Fibroblast of the aortic adventitia (primary cell): ENCODE results near the gene BFSP2. TPM values are rescaled to one million over a fixed set of nuclear protein-coding genes. Genes with fewer than 3 reads are reported as not detected.

Experiments
- DNase-seq: peaks from one replicate; pipeline ENCODE4 v3.0.0-alpha.2; 2010; ENCODE audit warnings: low read depth
- H3K4me3 ChIP-seq: 2 replicates; pipeline ENCODE4 v1.5.1; 2011; ENCODE audit warnings: low read depth, mild to moderate bottlenecking, control low read depth, low read length, moderate library complexity
- CTCF ChIP-seq: IDR thresholded peaks from 2 replicates; pipeline ENCODE4 v1.5.1; 2011; ENCODE audit warnings: mild to moderate bottlenecking, low read length, control low read depth, inconsistent platforms; ENCODE audit not compliant: insufficient read depth
- total RNA-seq: library from RNA; depleted of rRNA; stranded (reverse); fragments of >200 nt; gene quantifications from 2 replicates; pipeline ENCODE4 v1.2.3, GENCODE V29; 2012; ENCODE audit warnings: low replicate concordance

Gene BFSP2
- total RNA-seq, 1 donor = not detected

DNA sequence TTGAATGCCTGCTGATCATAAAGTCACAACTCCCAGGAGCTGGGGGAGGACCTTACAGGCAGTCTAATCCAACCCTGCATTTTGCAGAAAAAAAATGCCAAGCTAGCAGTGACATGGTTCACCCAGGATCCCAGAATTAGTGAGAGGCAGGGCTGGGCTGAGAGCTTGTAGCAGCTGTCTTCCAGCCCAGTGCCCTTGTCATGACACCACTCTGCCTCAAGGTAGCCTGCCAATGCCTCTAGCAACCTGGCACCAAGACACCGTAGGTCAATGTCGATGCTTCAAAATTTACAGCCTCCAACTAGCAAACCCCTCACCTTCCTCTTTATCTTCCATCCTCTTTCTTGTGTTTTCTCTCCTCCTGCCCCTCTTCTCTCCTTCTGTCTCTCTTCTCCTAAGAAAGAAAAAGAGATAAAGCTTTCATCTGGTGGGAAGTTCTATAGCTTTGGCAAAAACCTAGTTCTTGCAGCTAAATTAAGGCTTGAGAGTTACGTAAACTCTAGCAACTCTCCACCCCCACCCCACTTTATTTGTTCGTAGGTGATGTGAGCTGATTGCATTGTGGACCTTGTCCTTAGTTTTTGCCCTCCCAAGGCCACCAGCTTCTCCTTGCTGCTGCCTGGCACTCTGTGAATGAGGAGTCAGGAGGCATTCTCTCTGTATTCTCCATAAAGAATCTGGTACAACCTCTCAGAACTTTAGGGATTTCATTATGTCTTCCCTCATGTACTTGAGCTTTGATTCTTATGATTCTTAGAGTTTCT is 18.3 kb upstream of the BFSP2 start:
- no peak for TF ChIP-seq CTCF
- H3K4me3 ChIP-seq = no peak overlapping the region
- DNase-seq = no peak

DNA sequence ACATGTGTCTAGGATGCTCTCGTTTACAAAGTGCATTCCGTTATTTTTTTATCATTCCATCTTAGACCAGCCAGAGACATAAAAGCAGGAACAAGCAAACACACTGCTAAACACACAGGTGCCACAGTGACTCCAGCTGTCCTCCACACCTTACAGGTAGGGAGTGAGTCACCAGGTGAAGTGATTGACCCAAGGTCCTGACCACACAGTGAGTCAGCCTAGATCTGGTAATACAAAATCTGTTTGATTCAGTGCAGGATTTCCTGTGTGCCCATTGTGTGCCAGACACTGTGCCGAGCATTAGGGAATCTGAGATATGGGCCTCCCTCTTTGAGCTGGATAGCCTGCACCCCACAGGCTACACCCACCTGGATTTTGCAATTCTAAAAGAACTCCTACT is 16.7 kb upstream of the BFSP2 start:
- TF ChIP-seq CTCF = no peak
- no peak for DNase-seq
- no peak overlapping the region for H3K4me3 ChIP-seq

DNA sequence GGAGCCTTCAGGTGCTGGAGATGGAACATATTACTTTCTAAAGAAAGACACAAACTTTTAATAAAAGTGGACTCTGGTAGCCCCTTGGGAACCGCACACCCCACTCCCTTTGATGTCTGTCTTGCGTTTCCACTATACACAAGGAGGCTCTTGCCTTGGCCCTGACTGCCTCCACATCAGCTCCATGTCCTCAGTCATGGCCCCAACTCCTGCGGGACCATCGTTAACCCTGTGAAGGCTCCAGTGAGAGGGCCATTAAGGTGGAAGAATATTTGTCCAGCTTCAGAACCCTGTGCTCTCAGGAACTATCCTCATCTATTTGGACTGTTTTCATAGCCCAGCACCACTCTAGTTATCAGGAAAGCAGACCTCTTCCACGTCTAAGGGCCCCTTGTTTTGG is 16.1 kb upstream of the BFSP2 start:
- no peak for TF ChIP-seq CTCF
- no peak overlapping the region for H3K4me3 ChIP-seq
- DNase-seq = no peak

DNA sequence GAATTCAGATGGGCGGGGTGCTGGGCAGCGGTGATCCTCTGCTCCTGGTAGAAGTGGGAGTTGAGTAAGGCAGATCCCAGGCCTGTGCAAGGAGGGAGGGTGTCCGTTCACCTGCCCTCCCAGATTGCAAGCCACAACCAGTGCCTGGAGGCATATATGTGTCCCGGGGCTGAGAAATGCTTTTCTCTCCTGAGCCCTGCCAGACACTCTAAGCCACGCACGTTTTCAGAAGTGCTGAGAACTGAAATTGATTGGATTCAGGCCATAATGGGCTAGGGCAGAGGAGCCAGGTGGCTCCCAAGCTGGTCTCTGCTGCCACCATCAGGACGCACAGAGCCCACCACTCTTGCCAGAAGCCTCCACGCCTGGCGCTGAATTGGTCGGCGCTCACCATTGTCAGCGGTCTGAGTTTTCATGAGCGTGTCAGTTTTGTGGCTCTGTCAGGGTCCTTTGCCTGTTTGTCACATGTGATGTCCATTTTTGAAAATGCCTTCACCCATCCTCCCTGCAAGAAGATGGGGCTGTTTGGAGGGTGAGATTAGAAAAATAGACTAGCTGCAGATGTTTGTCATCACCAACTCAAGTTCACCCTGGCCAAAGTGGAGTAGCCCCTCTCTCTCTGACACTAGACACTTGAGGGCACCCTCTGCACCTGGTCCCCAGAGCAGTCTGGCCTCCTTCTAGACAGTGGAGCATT is 15.4 kb upstream of the BFSP2 start:
- DNase-seq = peak; percentile 51
- TF ChIP-seq CTCF = peak; percentile 66
- H3K4me3 ChIP-seq = no peak overlapping the region

- DNase-seq = no peak
- no peak for TF ChIP-seq CTCF
- H3K4me3 ChIP-seq = no peak overlapping the region
Measured at GRCh38 chr3:133386876-133387275, 13.0 kb upstream of the BFSP2 start.

GRCh38 chr3:133387341-133387740 is 12.5 kb upstream of the BFSP2 start:
- no peak overlapping the region for H3K4me3 ChIP-seq
- no peak for TF ChIP-seq CTCF
- no peak for DNase-seq
